GM12875 (cell line): ENCODE data around the gene WDR59.

Experiments
- H3K4me3 ChIP-seq: one replicate; pipeline ENCODE4 v1.5.1; 2011; ENCODE audit warnings: low read depth, low read length, control low read depth
- CTCF ChIP-seq: IDR thresholded peaks from 2 replicates; pipeline ENCODE4 v1.5.1; 2011; ENCODE audit warnings: low read depth, mild to moderate bottlenecking, control low read depth, inconsistent platforms, low read length, moderate library complexity, borderline replicate concordance; ENCODE audit not compliant: insufficient read depth

WDR59 gene

GRCh38 chr16:75010427-75010826, 25.5 kb upstream of the WDR59 start:
- no peak overlapping the region for H3K4me3 ChIP-seq
- no peak for TF ChIP-seq CTCF

DNA sequence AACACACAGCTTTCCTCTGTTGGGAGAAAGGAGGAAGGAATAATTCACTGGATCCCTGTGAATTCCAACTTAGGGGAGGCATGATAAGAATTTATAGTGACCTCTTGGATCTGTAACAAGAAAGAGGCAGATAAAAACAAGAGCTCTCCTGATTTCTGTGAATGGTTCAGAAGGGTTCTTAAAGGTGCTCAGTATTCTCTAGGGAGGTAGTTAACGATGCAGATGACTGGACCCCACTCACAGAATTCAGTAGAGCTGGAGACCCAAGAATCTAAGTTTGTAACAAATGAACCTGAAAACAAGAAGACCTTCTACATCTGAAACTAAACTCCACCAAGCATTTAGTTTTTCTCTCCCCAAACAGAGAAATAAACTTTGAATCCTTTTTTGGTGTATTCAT, 22.5 kb upstream of the WDR59 start:
- no peak for TF ChIP-seq CTCF
- H3K4me3 ChIP-seq, result no peak overlapping the region

DNA sequence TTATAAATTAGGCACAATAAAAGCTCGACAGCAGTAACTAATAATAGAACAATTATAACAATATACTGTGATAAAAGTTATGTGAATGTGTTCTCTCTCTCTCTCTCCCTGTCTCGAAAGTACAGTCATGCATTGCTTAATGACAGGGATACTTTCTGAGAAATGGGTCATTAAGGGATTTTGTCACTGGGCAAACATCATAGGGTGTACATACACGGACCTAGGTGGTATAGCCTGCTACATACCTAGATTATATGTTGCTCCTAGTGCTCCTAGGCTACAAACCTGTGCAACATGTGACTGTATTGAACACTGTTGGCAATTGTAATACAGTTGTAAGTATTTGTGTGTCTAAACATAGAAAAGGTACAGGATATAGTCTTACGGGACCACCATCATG, 20.8 kb upstream of the WDR59 start:
- TF ChIP-seq CTCF, result no peak
- H3K4me3 ChIP-seq, result no peak overlapping the region

DNA sequence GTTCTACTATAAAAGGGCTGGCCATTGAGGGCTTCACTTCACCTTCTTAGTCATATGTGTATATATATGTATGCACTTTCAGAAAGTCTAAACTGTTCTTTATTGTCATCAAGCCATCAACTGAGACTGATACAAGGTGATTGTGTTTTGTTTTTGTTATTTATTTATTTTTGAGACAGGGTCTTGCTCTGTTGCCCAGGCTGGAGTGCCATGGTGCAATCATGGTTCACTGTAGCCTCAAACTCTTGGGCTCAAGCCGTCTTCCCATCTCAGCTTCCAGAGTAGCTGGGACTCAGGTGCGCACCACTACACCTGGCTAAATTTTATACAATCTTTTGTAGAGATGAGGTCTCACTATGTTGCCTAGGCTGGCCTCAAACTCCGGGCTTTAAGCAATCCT, 19.5 kb upstream of the WDR59 start:
- TF ChIP-seq CTCF, result no peak

DNA sequence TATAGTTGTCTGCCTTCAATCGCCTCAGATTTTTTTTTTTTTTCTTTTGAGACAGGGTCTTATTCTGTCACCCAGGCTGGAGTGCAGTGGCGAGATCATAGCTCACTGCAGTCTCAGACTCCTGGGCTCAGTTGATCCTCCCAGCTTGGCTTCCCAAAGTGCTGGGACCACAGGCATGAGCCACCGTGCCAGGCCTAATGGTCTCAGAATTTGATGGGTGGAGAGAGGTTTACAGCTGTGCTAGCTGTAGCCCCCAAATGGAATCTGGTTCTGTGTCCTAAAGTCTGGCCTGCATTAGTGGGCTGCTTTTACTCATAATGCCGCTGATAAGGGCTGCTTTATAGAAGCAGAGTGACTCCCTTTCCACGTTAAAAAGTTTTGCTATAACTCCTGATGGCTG, 19.0 kb upstream of the WDR59 start:
- TF ChIP-seq CTCF, result no peak
- no peak overlapping the region for H3K4me3 ChIP-seq

More for the DNA sequence above, 19.5 kb upstream of the WDR59 start:
- no peak overlapping the region for H3K4me3 ChIP-seq

GRCh38 chr16:75002474-75002873, 17.6 kb upstream of the WDR59 start:
- no peak overlapping the region for H3K4me3 ChIP-seq
- TF ChIP-seq CTCF, result no peak

DNA sequence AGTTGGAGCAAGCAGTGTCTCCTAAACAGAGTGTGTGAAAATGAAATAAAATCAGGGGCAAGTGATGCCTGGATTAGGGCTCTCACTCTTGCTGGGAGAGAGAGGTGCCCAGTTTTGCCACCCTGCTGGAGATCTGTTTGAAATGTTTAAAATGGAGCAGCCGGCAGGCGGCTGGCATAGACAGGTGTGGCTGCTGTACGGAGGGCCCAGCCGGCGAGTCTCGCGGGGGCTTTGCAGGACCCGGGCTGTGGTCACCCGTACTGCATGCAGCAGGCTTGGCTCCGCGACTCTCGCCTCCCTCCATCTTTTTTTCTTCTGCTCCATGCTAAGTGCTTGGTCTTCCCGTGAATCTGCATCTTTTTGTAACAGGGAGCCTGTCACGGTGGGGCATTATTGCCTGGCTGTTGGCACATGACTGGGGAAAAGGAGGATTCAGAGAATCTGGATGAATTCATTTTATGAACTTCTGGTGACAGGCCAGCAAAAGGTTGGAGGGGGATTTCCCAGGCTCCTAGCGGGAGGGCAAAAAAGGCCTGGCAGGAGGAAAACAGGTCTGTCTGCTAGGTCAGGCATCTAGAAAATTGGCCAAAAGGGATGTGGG, 15.7 kb upstream of the WDR59 start:
- H3K4me3 ChIP-seq, result peak overlapping the region; percentile 72
- no peak for TF ChIP-seq CTCF
